GM18526 (cell line): Measurements from ENCODE around the gene TTC9B.

ENCODE experiments used
- POLR2A ChIP-seq: IDR thresholded peaks from 3 replicates; pipeline ENCODE4 v1.6.1; 2011; ENCODE audit not compliant: insufficient read length; ENCODE audit errors: extremely low read depth

TTC9B gene

GRCh38 chr19:40216013-40216776 lies 2.0 kb downstream of the TTC9B start:
- TF ChIP-seq POLR2A = no peak

DNA sequence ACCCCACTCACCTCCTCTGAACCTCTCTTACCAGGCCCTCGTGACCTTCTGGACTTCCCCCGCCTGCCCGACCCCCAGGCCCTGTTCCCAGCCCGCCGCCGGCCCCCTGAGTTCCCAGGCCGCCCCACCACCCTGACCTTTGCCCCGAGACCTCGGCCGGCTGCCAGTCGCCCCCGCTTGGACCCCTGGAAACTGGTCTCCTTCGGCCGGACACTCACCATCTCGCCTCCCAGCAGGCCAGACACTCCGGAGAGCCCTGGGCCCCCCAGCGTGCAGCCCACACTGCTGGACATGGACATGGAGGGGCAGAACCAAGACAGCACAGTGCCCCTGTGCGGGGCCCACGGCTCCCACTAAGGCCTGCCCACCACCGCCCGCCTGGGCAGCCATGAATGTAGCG lies 3.2 kb downstream of the TTC9B start:
- TF ChIP-seq POLR2A = no peak

- no peak for TF ChIP-seq POLR2A
Observed at GRCh38 chr19:40213882-40214570, 4.2 kb downstream of the TTC9B start.

DNA sequence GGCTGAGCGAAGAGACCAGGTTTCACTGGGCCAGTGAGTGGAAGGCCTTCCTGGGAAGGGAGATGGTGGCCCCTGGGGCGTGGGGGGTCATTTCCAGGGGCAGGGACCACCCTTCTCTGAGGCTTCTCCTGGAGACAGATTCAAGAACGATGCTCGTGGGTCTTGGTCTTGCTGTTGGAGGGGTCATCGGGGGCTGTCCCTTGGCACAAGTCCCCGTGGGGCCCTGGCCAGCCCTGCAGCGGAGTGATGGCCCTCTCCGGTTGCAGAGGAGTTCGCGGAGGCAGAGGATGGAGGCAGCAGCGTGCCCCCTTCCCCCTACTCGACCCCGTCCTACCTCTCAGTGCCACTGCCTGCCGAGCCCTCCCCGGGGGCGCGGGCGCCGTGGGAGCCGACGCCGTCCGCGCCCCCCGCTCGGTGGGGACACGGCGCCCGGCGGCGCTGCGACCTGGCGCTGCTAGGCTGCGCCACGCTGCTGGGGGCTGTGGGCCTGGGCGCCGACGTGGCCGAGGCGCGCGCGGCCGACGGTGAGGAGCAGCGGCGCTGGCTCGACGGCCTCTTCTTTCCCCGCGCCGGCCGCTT lies 4.8 kb downstream of the TTC9B start:
- TF ChIP-seq POLR2A = no peak

DNA sequence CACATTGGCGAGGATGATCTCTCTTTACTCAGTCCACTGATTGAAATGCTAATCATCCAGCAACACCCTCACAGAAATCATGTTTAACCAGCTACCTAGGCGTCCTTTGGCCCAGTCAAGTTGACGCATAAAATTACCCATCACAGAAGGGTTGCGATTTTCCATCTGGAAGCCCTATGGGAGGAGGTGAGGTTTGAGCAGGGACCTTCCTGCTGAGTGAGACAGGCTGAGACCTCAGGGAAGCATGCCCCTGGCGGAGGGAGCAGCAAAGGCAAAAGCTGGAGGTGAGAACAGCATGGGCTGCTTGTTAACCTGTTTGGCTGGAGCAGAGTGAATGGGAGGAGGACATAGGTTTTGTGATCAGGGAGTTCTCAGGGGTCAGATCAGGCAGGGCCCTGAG lies 7.3 kb downstream of the TTC9B start:
- TF ChIP-seq POLR2A = no peak

- TF ChIP-seq POLR2A = no peak
Observed at GRCh38 chr19:40208602-40209001, 9.6 kb downstream of the TTC9B start.

DNA sequence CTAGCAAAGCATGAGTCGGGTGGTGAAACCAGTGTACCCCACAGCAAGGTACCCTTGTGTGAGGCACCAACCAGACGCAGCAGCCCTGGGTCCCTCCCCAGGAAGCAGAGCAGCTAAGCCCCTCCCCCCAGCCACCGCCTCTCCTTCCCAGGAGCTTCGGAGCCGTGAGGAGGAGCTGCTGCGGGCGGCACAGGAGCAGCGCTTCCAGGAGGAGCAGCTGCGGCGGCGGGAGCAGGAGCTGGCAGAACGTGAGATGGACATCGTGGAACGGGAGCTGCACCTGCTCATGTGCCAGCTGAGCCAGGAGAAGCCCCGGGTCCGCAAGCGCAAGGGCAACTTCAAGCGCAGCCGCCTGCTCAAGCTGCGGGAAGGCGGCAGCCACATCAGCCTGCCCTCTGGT lies 12.4 kb downstream of the TTC9B start:
- no peak for TF ChIP-seq POLR2A

GRCh38 chr19:40204381-40204780 lies 13.8 kb downstream of the TTC9B start:
- no peak for TF ChIP-seq POLR2A

GRCh38 chr19:40200341-40201099 lies 17.7 kb downstream of the TTC9B start:
- TF ChIP-seq POLR2A = no peak

DNA sequence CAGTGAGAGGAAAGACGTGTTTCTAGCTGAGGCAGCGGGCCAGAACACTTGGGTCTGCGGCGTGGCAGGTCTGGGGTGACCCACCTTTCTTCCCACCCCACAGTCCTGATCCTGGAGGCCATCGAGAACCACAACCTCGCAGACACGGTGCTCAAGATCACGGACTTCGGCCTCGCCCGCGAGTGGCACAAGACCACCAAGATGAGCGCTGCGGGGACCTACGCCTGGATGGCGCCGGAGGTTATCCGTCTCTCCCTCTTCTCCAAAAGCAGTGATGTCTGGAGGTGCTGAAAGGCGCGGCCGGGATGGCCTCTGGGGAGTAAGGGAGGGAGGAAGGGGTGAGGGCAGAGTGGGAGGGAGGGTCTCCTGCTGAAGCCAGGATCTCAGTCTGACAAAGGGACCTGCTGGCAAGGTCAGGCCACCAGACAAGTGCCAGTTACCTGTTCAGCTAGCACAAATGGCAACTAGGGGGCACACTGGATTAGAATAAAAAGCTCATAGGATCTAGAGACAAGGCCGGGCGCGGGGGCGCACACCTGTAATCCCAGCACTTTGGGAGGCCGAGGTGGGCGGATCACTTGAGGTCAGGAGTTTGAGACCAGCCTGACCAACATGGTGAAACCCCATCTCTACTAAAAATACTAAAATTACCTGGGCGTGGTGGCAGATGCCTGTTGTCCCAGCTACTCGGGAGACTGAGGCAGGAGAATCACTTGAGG lies 19.8 kb downstream of the TTC9B start:
- no peak for TF ChIP-seq POLR2A

GRCh38 chr19:40193587-40193849 lies 24.7 kb downstream of the TTC9B start:
- no peak for TF ChIP-seq POLR2A

DNA sequence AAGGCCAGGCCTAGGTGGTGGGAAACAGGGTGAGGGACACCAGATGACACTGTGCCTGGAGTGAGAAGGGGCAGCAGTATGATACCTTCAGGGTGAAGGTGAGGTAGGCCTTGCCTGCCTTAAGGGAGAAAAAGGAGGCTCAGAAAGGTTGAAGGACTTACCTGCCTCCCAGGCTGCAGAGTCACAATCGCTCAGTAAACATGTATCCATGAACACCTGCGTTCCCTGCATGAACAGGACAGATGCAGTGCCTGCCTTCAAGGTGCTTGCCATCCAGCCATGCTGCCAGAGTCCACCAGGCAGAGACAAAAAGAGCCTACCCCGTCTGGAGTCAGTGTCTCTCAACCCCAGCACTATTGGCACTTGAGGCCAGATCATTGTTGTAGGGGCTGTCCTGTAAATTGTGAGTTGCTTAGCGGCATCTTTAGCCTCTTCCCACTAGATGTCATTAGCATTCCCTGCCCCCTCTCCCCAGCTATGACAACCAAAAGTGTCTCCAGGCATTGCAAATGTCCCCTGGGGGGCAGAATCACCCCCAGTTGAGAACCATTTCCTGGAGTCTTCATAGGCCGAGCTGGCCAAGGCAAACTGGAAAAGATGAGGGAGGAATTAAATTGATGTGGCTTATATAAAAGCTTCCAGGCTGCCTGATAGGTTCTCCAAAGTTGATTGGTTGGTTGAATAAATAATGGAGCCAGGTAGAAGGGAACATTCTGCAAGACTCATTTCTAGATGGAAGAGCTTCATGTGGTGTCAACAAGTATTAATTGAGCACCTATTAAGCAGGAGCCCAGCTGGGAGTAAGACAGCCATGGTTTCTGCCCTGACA lies 25.2 kb downstream of the TTC9B start:
- TF ChIP-seq POLR2A = no peak

DNA sequence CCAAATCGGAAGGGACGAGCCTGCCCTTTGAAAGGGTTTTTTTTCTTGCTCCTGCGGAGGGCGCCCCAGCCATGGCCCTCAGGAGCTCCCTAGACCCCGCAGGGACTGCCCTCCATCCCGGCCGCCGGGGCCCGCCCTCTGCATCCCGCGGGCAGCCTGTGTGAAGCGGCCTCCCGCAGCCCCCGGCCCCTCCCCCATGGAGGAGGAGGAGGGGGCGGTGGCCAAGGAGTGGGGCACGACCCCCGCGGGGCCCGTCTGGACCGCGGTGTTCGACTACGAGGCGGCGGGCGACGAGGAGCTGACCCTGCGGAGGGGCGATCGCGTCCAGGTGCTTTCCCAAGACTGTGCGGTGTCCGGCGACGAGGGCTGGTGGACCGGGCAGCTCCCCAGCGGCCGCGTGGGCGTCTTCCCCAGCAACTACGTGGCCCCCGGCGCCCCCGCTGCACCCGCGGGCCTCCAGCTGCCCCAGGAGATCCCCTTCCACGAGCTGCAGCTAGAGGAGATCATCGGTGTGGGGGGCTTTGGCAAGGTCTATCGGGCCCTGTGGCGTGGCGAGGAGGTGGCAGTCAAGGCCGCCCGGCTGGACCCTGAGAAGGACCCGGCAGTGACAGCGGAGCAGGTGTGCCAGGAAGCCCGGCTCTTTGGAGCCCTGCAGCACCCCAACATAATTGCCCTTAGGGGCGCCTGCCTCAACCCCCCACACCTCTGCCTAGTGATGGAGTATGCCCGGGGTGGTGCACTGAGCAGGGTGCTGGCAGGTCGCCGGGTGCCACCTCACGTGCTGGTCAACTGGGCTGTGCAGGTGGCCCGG lies 26.1 kb downstream of the TTC9B start:
- no peak for TF ChIP-seq POLR2A

GRCh38 chr19:40190891-40191835 lies 27.0 kb downstream of the TTC9B start, which contains the start of gene MAP3K10:
Gene MAP3K10 (plus strand): TSS chr19:40191426. CDS start chr19:40192032, 606 bp downstream.
- TF ChIP-seq POLR2A = peak; percentile 30
